ENCODE measurements around the gene TRPM8.
"Not testable (repeated sequence)": the region's sequence is repeated elsewhere in the genome, so short reads cannot be mapped to it uniquely, and the experiment has no call there.

Gene TRPM8

DNA sequence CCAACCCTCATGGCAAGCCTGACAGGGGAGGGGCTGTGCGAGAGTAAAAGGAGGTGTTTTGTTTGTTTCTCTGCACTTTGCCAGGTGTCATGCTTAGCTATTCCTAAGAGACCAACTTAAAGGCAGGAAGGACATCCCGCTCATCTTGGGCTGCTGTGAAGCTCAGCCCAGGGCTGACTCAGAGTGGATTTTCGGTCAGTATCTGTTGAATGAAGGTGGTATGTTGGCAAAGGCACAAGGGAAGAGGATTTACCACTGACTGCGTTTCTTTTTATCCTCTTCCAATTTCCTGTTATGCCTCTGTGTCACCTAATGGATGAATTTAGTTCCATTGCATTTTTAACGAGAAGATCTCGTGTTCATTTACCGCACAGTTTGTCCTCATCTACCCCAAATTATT is 18.9 kb downstream of the TRPM8 start:
- DNase-seq (ENCODE audit: low read depth in 3 of 3): no peak

GRCh38 chr2:233938676-233939370 is 21.6 kb downstream of the TRPM8 start:
- DNase-seq (ENCODE audit: low read depth in 3 of 3): peak in 1 of 3 experiments; percentile 1

DNA sequence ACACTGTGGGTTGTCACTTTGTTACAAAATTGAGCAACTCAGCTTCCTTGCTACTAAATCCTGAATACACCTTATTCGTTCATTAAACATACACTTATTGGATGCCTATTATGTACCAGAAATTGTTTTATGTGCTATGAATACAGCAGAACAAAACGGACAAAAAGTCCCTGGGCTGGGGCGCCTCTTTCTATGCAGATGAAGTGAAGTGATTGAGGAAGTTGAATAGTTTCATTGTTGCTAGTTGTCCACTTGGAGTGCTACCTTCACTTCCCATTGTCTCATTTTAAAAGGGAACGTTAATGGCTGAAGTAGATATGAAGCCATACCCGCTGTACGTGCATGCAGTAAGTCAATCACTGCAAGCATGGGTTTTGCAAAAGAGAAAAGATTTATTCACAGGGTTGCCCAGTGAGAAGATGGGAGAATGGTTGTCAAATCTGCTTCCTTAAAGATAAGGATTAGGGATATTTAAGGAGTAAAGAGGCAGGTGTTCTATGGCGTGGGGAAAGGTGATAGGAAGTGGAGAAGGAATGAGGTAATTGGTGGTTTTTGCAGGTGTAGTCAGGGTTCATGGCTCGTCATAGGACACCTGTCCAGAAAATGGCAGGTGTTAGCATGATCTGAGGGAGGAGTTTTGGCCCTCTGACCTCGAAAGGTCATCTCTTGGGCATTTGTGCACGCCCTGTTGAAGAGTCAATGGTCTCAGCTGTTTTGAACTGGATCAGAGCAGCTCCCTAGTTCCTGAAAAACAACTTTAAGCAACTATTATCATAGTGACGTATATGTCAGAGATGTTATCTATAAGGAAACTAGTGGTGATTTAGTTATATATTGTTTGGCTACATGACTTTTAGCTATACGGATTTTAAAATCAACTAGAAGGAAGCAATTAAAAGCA is 23.5 kb downstream of the TRPM8 start:
- DNase-seq (ENCODE audit: low read depth in 3 of 3): no peak

GRCh38 chr2:233942731-233943130 is 25.6 kb downstream of the TRPM8 start:
- no peak for DNase-seq (ENCODE audit: low read depth in 3 of 3)

GRCh38 chr2:233944269-233944668 is 27.1 kb downstream of the TRPM8 start:
- no peak for DNase-seq (ENCODE audit: low read depth in 3 of 3)

GRCh38 chr2:233944722-233945121 is 27.5 kb downstream of the TRPM8 start:
- no peak for DNase-seq (ENCODE audit: low read depth in 3 of 3)

GRCh38 chr2:233945146-233945545 is 28.0 kb downstream of the TRPM8 start:
- no peak for DNase-seq (ENCODE audit: low read depth in 3 of 3)

GRCh38 chr2:233950078-233950825 is 33.1 kb downstream of the TRPM8 start:
- DNase-seq (ENCODE audit: low read depth in 3 of 3): no peak

DNA sequence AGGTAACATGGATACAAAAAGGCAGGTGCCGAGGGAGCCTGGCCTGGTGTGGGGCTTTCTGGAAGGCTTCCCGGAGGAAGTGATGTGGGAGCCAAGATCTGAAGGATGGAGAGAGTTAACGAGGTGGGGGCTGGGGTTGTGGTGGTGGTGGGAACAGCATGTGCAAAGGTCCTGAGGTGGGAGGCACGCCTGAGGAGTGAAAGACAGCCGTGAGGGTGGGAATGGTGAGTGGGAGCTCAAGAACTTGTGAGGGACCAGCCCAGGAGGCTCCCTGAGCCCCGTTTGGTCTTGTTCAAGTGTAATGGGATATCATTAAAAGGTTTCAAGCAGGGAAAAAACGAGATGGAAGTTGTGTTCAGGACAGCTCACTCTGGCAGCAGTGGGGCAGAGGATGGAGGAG is 35.2 kb downstream of the TRPM8 start:
- no peak for DNase-seq (ENCODE audit: low read depth in 3 of 3)

GRCh38 chr2:233953087-233953801 is 36.1 kb downstream of the TRPM8 start:
- no peak for DNase-seq (ENCODE audit: low read depth in 3 of 3)

- no peak for DNase-seq (ENCODE audit: low read depth in 3 of 3)
These were observed 43.0 kb downstream of the TRPM8 start for GRCh38 chr2:233960203-233960602.

DNA sequence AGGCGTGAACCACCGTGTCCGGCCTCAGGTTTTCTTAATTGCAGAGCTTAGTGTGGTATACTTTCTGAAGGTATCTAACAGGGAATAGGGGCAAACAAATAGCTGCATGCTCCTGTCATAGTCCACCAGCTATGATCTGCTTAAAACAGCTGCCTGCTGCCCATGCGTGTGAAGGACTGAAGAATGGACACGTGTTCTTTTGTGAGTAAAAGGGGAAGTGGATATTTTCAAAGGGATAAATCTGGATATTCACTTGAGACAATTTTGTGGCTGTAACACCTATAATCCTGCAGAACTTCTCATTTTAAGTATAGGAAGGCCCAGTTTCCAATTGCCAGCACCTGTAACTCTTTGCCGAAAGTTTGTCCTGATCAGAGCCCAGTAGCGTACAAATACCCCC is 44.7 kb downstream of the TRPM8 start:
- no peak for DNase-seq (ENCODE audit: low read depth in 3 of 3)

DNA sequence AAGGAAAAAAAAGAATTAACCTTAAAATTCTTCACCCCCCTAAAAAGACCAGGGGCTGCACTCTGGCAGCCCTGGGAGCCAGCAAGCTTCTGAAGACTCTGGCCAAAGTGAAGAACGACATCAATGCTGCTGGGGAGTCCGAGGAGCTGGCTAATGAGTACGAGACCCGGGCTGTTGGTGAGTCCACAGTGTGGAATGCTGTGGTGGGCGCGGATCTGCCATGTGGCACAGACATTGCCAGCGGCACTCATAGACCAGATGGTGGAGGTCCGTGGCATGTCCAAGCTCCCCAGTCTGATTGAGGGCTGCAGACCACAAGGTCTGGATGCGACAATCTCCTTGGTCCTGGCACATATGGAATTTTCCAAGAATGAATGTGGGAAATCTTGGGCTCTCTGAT is 47.4 kb downstream of the TRPM8 start:
- DNase-seq (ENCODE audit: low read depth in 3 of 3): no peak

GRCh38 chr2:233965032-233965603 is 47.9 kb downstream of the TRPM8 start:
- no peak for DNase-seq (ENCODE audit: low read depth in 3 of 3)

DNA sequence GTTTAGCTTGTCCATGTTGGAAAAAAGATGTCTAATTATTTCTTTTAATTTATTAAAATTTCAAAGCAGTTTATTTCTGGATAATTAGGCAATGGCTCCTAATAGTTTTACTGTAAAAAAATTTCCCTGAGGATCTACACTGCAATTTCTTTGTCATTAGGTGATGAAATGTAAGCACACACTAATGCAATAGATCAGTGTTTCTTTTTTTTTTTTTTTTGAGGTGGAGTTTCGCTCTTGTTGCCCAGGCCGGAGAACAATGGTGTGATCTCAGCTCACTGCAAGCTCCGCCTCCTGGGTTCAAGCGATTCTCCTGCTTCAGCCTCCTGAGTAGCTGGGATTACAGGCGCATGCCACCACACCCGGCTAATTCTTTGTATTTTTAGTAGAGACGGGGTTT is 48.5 kb downstream of the TRPM8 start:
- not testable (repeated sequence) for DNase-seq (ENCODE audit: low read depth in 3 of 3)

DNA sequence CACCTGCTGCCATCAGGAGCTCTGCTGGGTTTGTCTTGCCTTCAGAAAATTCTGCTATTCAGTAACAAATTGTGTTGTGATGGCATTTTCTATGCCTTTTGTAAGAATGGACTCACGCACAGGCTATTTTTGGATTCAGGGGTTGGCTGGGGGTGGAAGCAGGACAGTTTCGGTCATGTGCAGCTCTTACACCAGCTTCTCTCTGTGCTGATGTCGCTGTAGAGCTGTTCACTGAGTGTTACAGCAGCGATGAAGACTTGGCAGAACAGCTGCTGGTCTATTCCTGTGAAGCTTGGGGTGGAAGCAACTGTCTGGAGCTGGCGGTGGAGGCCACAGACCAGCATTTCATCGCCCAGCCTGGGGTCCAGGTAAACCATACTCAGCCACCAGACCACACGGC is 49.2 kb downstream of the TRPM8 start:
- no peak for DNase-seq (ENCODE audit: low read depth in 3 of 3)

DNA sequence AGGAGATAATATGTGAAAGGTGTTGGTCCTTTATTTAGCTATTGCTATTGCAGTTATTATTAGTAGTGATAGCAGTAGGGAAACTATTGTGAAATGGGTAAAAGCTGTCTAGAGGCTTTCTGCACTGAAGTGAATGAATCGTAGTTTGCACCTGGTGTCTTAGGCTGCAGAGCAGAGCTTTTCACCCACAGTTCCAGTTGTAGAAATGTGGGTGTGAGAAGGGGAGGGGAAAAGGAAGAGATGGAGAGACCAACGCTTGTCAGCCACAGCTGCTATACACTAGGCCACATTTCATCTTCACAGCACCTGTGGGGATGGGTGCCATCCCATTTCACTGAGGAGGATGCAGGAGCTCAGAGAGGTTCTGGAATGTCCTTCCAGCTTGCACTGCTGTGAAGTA is 50.0 kb downstream of the TRPM8 start:
- no peak for DNase-seq (ENCODE audit: low read depth in 3 of 3)

DNA sequence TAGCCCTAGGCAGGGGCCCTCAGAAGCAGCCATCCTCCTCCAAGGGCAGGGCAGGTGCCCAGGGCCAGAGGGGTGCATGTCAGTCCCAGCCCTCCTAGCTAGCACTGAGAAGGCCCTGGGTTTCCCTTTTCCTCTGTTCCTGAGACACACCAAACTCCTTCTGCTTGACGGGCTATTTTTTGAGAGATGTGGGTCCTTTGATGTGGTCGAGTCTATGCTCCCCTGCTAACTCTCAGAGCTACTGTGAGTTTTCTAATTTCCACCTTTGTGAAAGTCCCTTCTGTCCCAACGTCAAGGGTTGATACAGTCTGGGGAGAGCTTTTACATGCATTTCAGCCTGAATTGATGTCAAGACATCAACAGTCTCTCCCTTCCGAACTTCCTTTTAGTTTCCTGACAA is 51.4 kb downstream of the TRPM8 start:
- DNase-seq (ENCODE audit: low read depth in 3 of 3): no peak

DNA sequence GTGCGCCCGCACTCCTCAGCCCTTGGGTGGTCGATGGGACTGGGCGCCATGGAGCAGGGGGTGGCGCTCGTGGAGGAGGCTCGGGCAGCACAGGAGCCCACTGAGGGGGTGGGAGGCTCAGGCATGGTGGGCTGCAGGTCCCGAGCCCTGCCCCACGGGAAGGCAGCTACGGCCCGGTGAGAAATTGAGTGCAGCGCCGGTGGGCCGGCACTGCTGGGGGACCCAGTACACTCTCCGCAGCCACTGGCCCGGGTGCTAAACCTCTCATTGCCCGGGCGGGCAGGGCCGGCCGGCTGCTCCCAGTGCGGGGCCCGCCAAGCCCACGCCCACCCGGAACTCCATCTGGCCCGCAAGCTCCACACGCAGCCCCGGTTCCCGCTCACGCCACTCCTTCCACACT is 55.3 kb downstream of the TRPM8 start:
- not testable (repeated sequence) for DNase-seq (ENCODE audit: low read depth in 3 of 3)

GRCh38 chr2:233972941-233973575 is 55.9 kb downstream of the TRPM8 start:
- DNase-seq (ENCODE audit: low read depth in 3 of 3): no peak

GRCh38 chr2:233973786-233974185 is 56.6 kb downstream of the TRPM8 start:
- no peak for DNase-seq (ENCODE audit: low read depth in 3 of 3)

All from stimulated activated CD4-positive, alpha-beta T cell treated with anti-CD3 and anti-CD28 coated beads, TNF-alpha, amount 100 ng/mL, for 24 hours (primary cell).